GM12878 (cell line): Measurements from ENCODE around the gene INPP4B. TPM values are rescaled to one million over a fixed set of nuclear protein-coding genes. Genes with fewer than 3 reads are reported as not detected.

Source experiments
- ATAC-seq: fragments of 200-7000 bp; cut with Tn5 transposase; 3 replicates; pipeline ENCODE4 v1.9.1; 2020; ENCODE audit warnings: mild to moderate bottlenecking, moderate library complexity
- BruUV-seq: library from RNA; stranded (reverse); fragments of 400-500 nt; replicated peaks from 2 replicates; lab custom pipeline; 2021; lab: Mats Ljungman, UMichigan
- CTCF ChIA-PET: fragments of 300-600 bp; sonication (Branson Sonifier 250); formaldehyde crosslinking; extraction: SDS; loops from one replicate; lab custom pipeline; 2021; ENCODE audit warnings: inconsistent platforms; lab: Yijun Ruan, JAX
- POLR2A ChIA-PET: fragments of 350-600 bp; formaldehyde crosslinking; extraction: SDS; loops from one replicate; lab custom pipeline; 2021; ENCODE audit warnings: inconsistent platforms; lab: Charles Lee
- RAD21 ChIA-PET: fragments of 300-600 bp; sonication (Branson Sonifier 250); formaldehyde crosslinking; loops from one replicate; lab custom pipeline; 2023; ENCODE audit warnings: antibody characterized with exemption; ENCODE audit not compliant: unreplicated experiment; lab: Charles Lee
- SMC1A ChIA-PET: fragments of 300-600 bp; sonication (Branson Sonifier 250); formaldehyde crosslinking; loops from one replicate; lab custom pipeline; 2023; ENCODE audit not compliant: unreplicated experiment, uncharacterized antibody; lab: Charles Lee
- DNase-seq: peaks from one replicate; pipeline ENCODE4 v3.0.0-alpha.2; 2011; ENCODE audit warnings: low read depth, low spot score
- FAIRE-seq: peaks from 3 replicates; lab custom pipeline; 2011; peaks lifted over from hg19 to GRCh38; lab: Jason Lieb, UNC
- H2AFZ ChIP-seq: 2 replicates; pipeline ENCODE4 v1.6.0; 2011; ENCODE audit warnings: low read depth, low read length, control low read depth; ENCODE audit not compliant: control insufficient read depth
- H3K27ac ChIP-seq: 2 replicates; pipeline ENCODE4 v1.5.1; 2011; ENCODE audit warnings: control low read depth; ENCODE audit not compliant: control insufficient read depth, insufficient read depth
- H3K27me3 ChIP-seq, 2 experiments: replicated peaks in 1 of 2; 2 replicates each; pipeline versions ENCODE4 v1.6.0 to v1.6.1; 2011; ENCODE audit warnings: low read length in 1 of 2; ENCODE audit not compliant: control insufficient read depth in 2 of 2, insufficient read depth in 2 of 2
- H3K36me3 ChIP-seq, 2 experiments: 2 replicates each; pipeline ENCODE4 v1.5.1; 2011; ENCODE audit warnings: low read length in 1 of 2; ENCODE audit not compliant: control insufficient read depth in 2 of 2, insufficient read depth in 2 of 2
- H3K4me1 ChIP-seq: 2 replicates; pipeline ENCODE4 v1.6.1; 2011; ENCODE audit warnings: mild to moderate bottlenecking, low read length, moderate library complexity, mixed read lengths; ENCODE audit not compliant: control insufficient read depth, insufficient read depth
- H3K4me2 ChIP-seq: 2 replicates; pipeline ENCODE4 v1.6.0; 2011; ENCODE audit warnings: control low read depth; ENCODE audit not compliant: control insufficient read depth, insufficient read depth
- H3K4me3 ChIP-seq: fragments of 200-600 bp; sonication (generic); 2 replicates; pipeline ENCODE4 v1.5.1; 2016
- H3K79me2 ChIP-seq: 2 replicates; pipeline ENCODE4 v1.6.0; 2011; ENCODE audit warnings: low read length; ENCODE audit not compliant: control insufficient read depth, insufficient read depth
- H3K9ac ChIP-seq: 2 replicates; pipeline ENCODE4 v1.8.0; 2011; ENCODE audit warnings: low read length, control low read depth, mixed read lengths; ENCODE audit not compliant: control insufficient read depth, insufficient read depth
- H3K9me3 ChIP-seq: replicated peaks from 3 replicates; pipeline ENCODE4 v1.5.1; 2011; ENCODE audit warnings: mild to moderate bottlenecking, low read length; ENCODE audit not compliant: control insufficient read depth, insufficient read depth
- H4K20me1 ChIP-seq: 2 replicates; pipeline ENCODE4 v1.6.0; 2011; ENCODE audit not compliant: control insufficient read depth, insufficient read depth
- BMI1 ChIP-seq: fragments of 450-650 bp; IDR thresholded peaks from 2 replicates; pipeline ENCODE4 v1.6.1; 2016; ENCODE audit warnings: mild to moderate bottlenecking, moderate library complexity, borderline replicate concordance
- CBX3 ChIP-seq: fragments of 200-600 bp; sonication (generic); IDR thresholded peaks from 2 replicates; pipeline ENCODE4 v1.6.1; 2016; ENCODE audit warnings: low read depth, borderline replicate concordance
- CEBPB ChIP-seq, 2 experiments: fragments of 150-350 bp in 1 of 2; IDR thresholded peaks; 2 replicates each; pipeline ENCODE4 v1.6.1; 2012 to 2014; ENCODE audit warnings: low read depth in 2 of 2, low read length in 2 of 2, borderline replicate concordance in 1 of 2, inconsistent platforms in 1 of 2
- FOXM1 ChIP-seq: IDR thresholded peaks from 2 replicates; pipeline ENCODE4 v1.6.1; 2012; ENCODE audit warnings: low read depth, mild to moderate bottlenecking, inconsistent platforms, low read length, moderate library complexity
- HDAC6 ChIP-seq: fragments of 200-600 bp; sonication (generic); IDR thresholded peaks from one replicate; pipeline ENCODE4 v1.8.0; 2017; ENCODE audit warnings: antibody characterized with exemption; ENCODE audit not compliant: unreplicated experiment
- KLF5 ChIP-seq: fragments of 450-650 bp; IDR thresholded peaks from 2 replicates; pipeline ENCODE4 v1.6.1; 2014; ENCODE audit warnings: mild to moderate bottlenecking; ENCODE audit not compliant: partially characterized antibody
- MXI1 ChIP-seq: fragments of 150-350 bp; IDR thresholded peaks from 2 replicates; pipeline ENCODE4 v1.6.1; 2011; ENCODE audit warnings: low read depth, mild to moderate bottlenecking, inconsistent platforms, low read length, improper control_type of control experiment
- NRF1 ChIP-seq: conservative IDR thresholded peaks from 2 replicates; pipeline ENCODE4 v1.6.1; 2011; ENCODE audit warnings: mild to moderate bottlenecking, low read depth, low read length, improper control_type of control experiment
- RAD21 ChIP-seq: IDR thresholded peaks from 2 replicates; pipeline ENCODE4 v1.6.1; 2011; ENCODE audit warnings: mild to moderate bottlenecking, low read depth, low read length, moderate library complexity; ENCODE audit not compliant: insufficient read depth
- RUNX3 ChIP-seq: IDR thresholded peaks from 2 replicates; pipeline ENCODE4 v1.6.1; 2012; ENCODE audit warnings: low read length, inconsistent platforms
- SMAD1 ChIP-seq: fragments of 450-650 bp; IDR thresholded peaks from 2 replicates; pipeline ENCODE4 v1.6.1; 2018; ENCODE audit warnings: mild to moderate bottlenecking, low read depth; ENCODE audit not compliant: partially characterized antibody
- SMARCA5 ChIP-seq: fragments of 450-650 bp; IDR thresholded peaks from 2 replicates; pipeline ENCODE4 v1.6.1; 2017; ENCODE audit warnings: mild to moderate bottlenecking
- SP1 ChIP-seq: IDR thresholded peaks from one replicate; pipeline ENCODE4 v1.6.1; 2011; ENCODE audit warnings: low read depth, low read length
- SUPT20H ChIP-seq: IDR thresholded peaks from 2 replicates; pipeline ENCODE4 v1.6.1; 2011; ENCODE audit warnings: low read depth, mild to moderate bottlenecking, low read length, moderate library complexity, borderline replicate concordance; ENCODE audit not compliant: control insufficient read depth
- TAF1 ChIP-seq: IDR thresholded peaks from 2 replicates; pipeline ENCODE4 v1.6.1; 2011; ENCODE audit warnings: mild to moderate bottlenecking, low read depth, low read length, borderline replicate concordance
- TCF3 ChIP-seq: IDR thresholded peaks from 2 replicates; pipeline ENCODE4 v1.6.1; 2012; ENCODE audit warnings: low read depth, mild to moderate bottlenecking, low read length, borderline replicate concordance; ENCODE audit not compliant: insufficient read depth
- WGBS: methylation state at CpG from one replicate; pipeline ENCODE4 v1.1.6; 2016; ENCODE audit warnings: low lambda C conversion rate; ENCODE audit not compliant: insufficient replicate concordance, insufficient coverage; ENCODE audit errors: missing lambda C conversion rate; 5-methylcytosine and 5-hydroxymethylcytosine counted together
- in situ Hi-C: fragments of 300-500 bp; cut with MboI; formaldehyde crosslinking; loops from 9 replicates; pipeline ENCODE4 v1.14.3; 2018; ENCODE audit warnings: mixed read lengths
- intact Hi-C: fragments of 100-400 bp; cut with micrococcal nuclease; formaldehyde crosslinking; loops from one replicate; pipeline ENCODE4 v1.14.2; 2022; ENCODE audit not compliant: unreplicated experiment
- polyA plus RNA-seq, 11 experiments: library from polyadenylated mRNA; depleted of rRNA in 4 of 11; unstranded in 6 of 11; stranded (reverse) in 5 of 11; fragments of >200 nt; fragmentation: Nextera tagmentation in 4 of 11; fragmentation: Illumina TruSeq in 1 of 11; extraction: Ambion mirVana in 4 of 11; extraction: Trizol in 1 of 11; gene quantifications; 1 replicate in 1 of 11; 2 replicates in 10 of 11; pipeline versions ENCODE4 v1.2.1 to v1.2.3, GENCODE V29; 2011 to 2016; ENCODE audit warnings: inconsistent platforms in 2 of 11, missing spikeins in 2 of 11, low read depth in 1 of 11
- total RNA-seq, 4 experiments: library from RNA; depleted of rRNA in 3 of 4; stranded (reverse); fragments of >200 nt in 3 of 4; fragmentation: Illumina TruSeq in 1 of 4; extraction: Trizol in 1 of 4; gene quantifications; 2 replicates each; pipeline versions ENCODE4 v1.2.1 to v1.2.3, GENCODE V29; 2013 to 2021
- TF ChIP-seq, protein P1 (sequence below): fragments of 450-650 bp; IDR thresholded peaks from 2 replicates; pipeline ENCODE4 v1.6.1; 2017; ENCODE audit warnings: low read depth, mild to moderate bottlenecking, moderate library complexity
- TF ChIP-seq, protein P2 (sequence below): fragments of 450-650 bp; IDR thresholded peaks from 2 replicates; pipeline ENCODE4 v1.6.1; 2016; ENCODE audit warnings: mild to moderate bottlenecking
- TF ChIP-seq, protein P3 (sequence below): IDR thresholded peaks from 2 replicates; pipeline ENCODE4 v1.6.1; 2011; ENCODE audit warnings: low read depth, mild to moderate bottlenecking, low read length, moderate library complexity, borderline replicate concordance; ENCODE audit errors: extremely low read depth

The INPP4B gene
- total and polyA plus RNA-seq, 10 of the 15 experiments (the other 5 are each of a cell fraction or from before 2014, with no cell fraction given): 0.53 to 11.2 (median 0.95) TPM

DNA sequence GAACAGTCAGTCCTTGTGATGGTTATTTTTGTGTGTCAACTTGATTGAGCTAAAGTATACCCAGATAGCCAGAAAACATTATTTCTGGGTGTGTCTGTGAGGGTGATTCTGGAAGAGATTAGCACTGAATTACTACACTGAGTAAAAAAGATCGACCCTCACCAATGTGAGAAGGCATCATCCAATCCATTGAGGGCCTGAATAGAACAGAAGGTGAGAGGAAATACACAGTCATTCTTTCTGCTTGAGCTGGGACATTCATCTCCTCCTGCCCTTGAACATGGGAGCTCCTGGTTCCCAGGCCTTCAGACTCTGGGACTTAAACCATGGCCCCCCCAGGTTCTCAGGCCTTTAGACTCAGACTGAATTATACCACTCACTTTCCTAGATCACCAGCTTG lies 22.3 kb downstream of the INPP4B start:
- no peaks in the 10 kb centered on the region for H3K79me2 ChIP-seq
- no peaks in the 10 kb centered on the region for H3K27me3 ChIP-seq
- FAIRE-seq (no peak), DNase-seq (no peak), ATAC-seq (no peak)
- H3K9ac ChIP-seq: no peak overlapping the region
- in situ Hi-C loops: no loop called here
- no peak overlapping the region for H3K27ac ChIP-seq
- ChIA-PET POLR2A (no interaction called here), SMC1A (interaction anchor here (0.9 kb wide), 1 partner anchor 11 kb away, joined by 3 read pairs; no protein-coding TSS in a partner anchor), CTCF (interaction anchor here (0.6 to 1.2 kb wide), 2 partner anchors 12 to 575 kb away, joined by 3 read pairs; no protein-coding TSS in a partner anchor), RAD21 (no interaction called here)
- no peaks in the 10 kb centered on the region for H4K20me1 ChIP-seq
- no peak overlapping the region for H3K4me2 ChIP-seq
- H3K4me3 ChIP-seq: no peak overlapping the region
- H3K36me3 ChIP-seq: no peaks in the 10 kb centered on the region
- H2AFZ ChIP-seq: no peak overlapping the region
- H3K4me1 ChIP-seq: no peaks in the 10 kb centered on the region
- intact Hi-C loops: no loop called here
- no TSS peak for BruUV-seq
- TF ChIP-seq FOXM1 (no peak), KLF5 (no peak), HDAC6 (no peak), SMARCA5 (no peak), BMI1 (no peak), CEBPB (IDR thresholded peaks at IDR 0.05; ENCODE audit: borderline replicate concordance in 1 of 2, low read depth in 2 of 2, low read length in 2 of 2) (no peak), TAF1 (no peak), MXI1 (no peak), SP1 (no peak), RUNX3 (no peak), RAD21 (no peak), TCF3 (no peak), NRF1 (no peak), SUPT20H (no peak), CBX3 (no peak), SMAD1 (no peak)
- TF ChIP-seq, protein P1, sequence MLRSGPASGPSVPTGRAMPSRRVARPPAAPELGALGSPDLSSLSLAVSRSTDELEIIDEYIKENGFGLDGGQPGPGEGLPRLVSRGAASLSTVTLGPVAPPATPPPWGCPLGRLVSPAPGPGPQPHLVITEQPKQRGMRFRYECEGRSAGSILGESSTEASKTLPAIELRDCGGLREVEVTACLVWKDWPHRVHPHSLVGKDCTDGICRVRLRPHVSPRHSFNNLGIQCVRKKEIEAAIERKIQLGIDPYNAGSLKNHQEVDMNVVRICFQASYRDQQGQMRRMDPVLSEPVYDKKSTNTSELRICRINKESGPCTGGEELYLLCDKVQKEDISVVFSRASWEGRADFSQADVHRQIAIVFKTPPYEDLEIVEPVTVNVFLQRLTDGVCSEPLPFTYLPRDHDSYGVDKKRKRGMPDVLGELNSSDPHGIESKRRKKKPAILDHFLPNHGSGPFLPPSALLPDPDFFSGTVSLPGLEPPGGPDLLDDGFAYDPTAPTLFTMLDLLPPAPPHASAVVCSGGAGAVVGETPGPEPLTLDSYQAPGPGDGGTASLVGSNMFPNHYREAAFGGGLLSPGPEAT: no peak
- TF ChIP-seq, protein P2, sequence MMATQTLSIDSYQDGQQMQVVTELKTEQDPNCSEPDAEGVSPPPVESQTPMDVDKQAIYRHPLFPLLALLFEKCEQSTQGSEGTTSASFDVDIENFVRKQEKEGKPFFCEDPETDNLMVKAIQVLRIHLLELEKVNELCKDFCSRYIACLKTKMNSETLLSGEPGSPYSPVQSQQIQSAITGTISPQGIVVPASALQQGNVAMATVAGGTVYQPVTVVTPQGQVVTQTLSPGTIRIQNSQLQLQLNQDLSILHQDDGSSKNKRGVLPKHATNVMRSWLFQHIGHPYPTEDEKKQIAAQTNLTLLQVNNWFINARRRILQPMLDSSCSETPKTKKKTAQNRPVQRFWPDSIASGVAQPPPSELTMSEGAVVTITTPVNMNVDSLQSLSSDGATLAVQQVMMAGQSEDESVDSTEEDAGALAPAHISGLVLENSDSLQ: no peak
- TF ChIP-seq, protein P3, sequence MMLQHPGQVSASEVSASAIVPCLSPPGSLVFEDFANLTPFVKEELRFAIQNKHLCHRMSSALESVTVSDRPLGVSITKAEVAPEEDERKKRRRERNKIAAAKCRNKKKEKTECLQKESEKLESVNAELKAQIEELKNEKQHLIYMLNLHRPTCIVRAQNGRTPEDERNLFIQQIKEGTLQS: no peak
- no peaks in the 10 kb centered on the region for H3K9me3 ChIP-seq
- 0% methylated on average over 1 of the region's 1 CpG for WGBS
